Subcutaneous abdominal adipose tissue (tissue), 5 donors: Measurements from ENCODE around the gene HSF4.
"Not testable (repeated sequence)": the region's sequence is repeated elsewhere in the genome, so short reads cannot be mapped to it uniquely, and the experiment has no call there.

ENCODE experiments used
- H3K27ac ChIP-seq: one replicate; pipeline ENCODE4 v1.7.0; 2013; ENCODE audit warnings: low read depth, mild to moderate bottlenecking, inconsistent platforms, low read length, moderate library complexity
- H3K27me3 ChIP-seq, 5 donors: one replicate each; pipeline ENCODE4 v1.7.0; 2013; ENCODE audit warnings: low read length in 5 of 5, inconsistent platforms in 1 of 5; ENCODE audit not compliant: control insufficient read depth in 5 of 5, insufficient read depth in 4 of 5
- H3K36me3 ChIP-seq, 5 donors: one replicate each; pipeline ENCODE4 v1.7.0; 2013; ENCODE audit warnings: low read length in 5 of 5; ENCODE audit not compliant: control insufficient read depth in 5 of 5, insufficient read depth in 5 of 5
- H3K4me1 ChIP-seq, 5 donors: one replicate each; pipeline ENCODE4 v1.7.0; 2013; ENCODE audit warnings: low read length in 5 of 5, mild to moderate bottlenecking in 3 of 5, moderate library complexity in 1 of 5; ENCODE audit not compliant: control insufficient read depth in 5 of 5, insufficient read depth in 5 of 5
- H3K4me3 ChIP-seq, 5 donors: one replicate each; pipeline ENCODE4 v1.7.0; 2013; ENCODE audit warnings: low read length in 5 of 5, low read depth in 1 of 5
- H3K9ac ChIP-seq, 5 donors: one replicate each; pipeline ENCODE4 v1.7.0; 2013; ENCODE audit warnings: low read length in 5 of 5, mild to moderate bottlenecking in 4 of 5, moderate library complexity in 3 of 5
- H3K9me3 ChIP-seq, 5 donors: one replicate each; pipeline ENCODE4 v1.7.0; 2013; ENCODE audit warnings: low read length in 5 of 5; ENCODE audit not compliant: control insufficient read depth in 5 of 5
- donor health status: healthy.
- donor health status: healthy.
- donor health status: healthy.
- donor health status: healthy.
- donor health status: healthy.

HSF4 gene, protein sequence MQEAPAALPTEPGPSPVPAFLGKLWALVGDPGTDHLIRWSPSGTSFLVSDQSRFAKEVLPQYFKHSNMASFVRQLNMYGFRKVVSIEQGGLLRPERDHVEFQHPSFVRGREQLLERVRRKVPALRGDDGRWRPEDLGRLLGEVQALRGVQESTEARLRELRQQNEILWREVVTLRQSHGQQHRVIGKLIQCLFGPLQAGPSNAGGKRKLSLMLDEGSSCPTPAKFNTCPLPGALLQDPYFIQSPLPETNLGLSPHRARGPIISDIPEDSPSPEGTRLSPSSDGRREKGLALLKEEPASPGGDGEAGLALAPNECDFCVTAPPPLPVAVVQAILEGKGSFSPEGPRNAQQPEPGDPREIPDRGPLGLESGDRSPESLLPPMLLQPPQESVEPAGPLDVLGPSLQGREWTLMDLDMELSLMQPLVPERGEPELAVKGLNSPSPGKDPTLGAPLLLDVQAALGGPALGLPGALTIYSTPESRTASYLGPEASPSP

DNA sequence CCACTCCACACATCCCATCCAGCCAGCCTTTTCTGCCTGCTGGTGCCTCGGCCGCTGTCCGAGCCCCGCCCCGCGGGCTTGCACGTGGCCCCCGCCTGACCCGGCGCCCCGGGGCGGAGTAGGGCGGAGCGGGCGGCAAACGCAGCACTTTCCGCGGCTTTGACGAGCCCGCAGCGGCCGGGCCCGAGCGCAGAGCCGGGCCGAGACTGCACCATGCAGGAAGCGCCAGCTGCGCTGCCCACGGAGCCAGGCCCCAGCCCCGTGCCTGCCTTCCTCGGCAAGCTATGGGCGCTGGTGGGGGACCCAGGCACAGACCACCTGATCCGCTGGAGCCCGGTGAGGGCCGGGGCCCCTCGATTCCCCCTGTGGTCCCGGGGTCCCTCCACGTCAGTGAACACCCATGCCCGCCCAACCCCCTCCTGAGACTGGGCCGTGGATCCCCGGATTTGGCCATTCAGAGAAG, at the start of gene HSF4:
TSS of gene HSF4 (plus strand) at position 147 of the 463 bp plus-strand sequence. CDS start at position 214, 67 bp downstream.
- Histone ChIP-seq H3K9ac (peak within 1 kb of the TSS in 3 of 5 donors; percentile 30 to 66 (median 64)), H3K4me1 (peaks cover 0 to 72% (median 59%) of the 10 kb centered on the region in 5 donors), H3K27me3 (peaks cover 0 to 19% (median 5%) of the 10 kb centered on the region in 5 donors), H3K4me3 (peak within 1 kb of the TSS; percentile 47 to 70 (median 61)), H3K36me3 (peaks cover 0 to 10% (median 0%) of the 10 kb centered on the region in 5 donors), H3K27ac (no peak within 1 kb of the TSS), H3K9me3 (no peaks in the 10 kb centered on the region)

DNA sequence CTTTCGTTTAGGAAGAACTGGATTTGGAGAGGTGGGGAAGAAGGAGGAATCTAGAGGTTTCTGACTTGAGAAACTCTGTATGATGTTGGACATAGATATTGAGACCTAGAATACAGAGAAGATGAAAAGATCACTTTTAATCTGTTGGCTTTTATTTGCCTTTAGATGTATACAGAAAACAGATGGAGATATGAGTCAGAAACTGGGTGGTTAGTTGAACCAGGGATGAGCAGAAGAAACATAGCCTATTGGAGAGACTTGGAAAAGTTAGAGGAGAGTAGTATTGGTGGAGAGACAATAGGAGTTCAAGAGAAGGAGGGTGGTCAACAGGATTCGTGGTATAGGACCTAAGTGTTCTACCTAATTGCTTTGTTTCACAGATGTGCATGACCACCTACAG, 49.8 kb upstream of the HSF4 start:
- H3K9me3 ChIP-seq: no peaks in the 10 kb centered on the region
- H3K9ac ChIP-seq: peak overlapping the region in 1 of 5 donors; percentile 16
- H3K4me1 ChIP-seq: peaks cover 0 to 33% (median 19%) of the 10 kb centered on the region in 5 donors
- no peaks in the 10 kb centered on the region for H3K27me3 ChIP-seq
- peaks cover 0 to 11% (median 3%) of the 10 kb centered on the region in 5 donors for H3K36me3 ChIP-seq
- H3K27ac ChIP-seq: no peak overlapping the region
- H3K4me3 ChIP-seq: no peak overlapping the region

DNA sequence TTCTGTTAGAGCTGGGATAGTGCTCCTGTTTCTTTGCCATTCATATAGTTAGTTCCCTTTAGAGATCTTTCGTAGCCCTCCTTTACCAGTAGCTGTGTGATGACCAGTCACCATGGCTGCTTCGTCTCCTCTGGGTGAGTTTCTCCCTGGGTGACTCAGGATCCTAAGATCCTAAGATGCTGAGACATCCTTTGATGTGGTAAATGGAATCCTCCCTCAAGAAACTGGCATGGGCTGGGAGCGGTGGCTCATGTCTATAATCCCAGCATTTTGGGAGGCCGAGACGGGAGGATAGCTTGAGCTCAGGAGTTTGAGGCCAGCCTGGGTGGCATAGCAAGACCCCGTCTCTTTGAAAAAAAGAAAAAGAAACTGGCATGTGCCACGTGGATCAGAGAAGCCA, 48.9 kb upstream of the HSF4 start:
- Histone ChIP-seq H3K36me3 (peaks cover 7 to 19% (median 12%) of the 10 kb centered on the region in 5 donors), H3K27me3 (no peaks in the 10 kb centered on the region), H3K4me3 (no peak overlapping the region), H3K9ac (peak overlapping the region in 1 of 5 donors; percentile 16), H3K9me3 (no peaks in the 10 kb centered on the region), H3K4me1 (peaks cover 0 to 27% (median 12%) of the 10 kb centered on the region in 5 donors), H3K27ac (no peak overlapping the region)

DNA sequence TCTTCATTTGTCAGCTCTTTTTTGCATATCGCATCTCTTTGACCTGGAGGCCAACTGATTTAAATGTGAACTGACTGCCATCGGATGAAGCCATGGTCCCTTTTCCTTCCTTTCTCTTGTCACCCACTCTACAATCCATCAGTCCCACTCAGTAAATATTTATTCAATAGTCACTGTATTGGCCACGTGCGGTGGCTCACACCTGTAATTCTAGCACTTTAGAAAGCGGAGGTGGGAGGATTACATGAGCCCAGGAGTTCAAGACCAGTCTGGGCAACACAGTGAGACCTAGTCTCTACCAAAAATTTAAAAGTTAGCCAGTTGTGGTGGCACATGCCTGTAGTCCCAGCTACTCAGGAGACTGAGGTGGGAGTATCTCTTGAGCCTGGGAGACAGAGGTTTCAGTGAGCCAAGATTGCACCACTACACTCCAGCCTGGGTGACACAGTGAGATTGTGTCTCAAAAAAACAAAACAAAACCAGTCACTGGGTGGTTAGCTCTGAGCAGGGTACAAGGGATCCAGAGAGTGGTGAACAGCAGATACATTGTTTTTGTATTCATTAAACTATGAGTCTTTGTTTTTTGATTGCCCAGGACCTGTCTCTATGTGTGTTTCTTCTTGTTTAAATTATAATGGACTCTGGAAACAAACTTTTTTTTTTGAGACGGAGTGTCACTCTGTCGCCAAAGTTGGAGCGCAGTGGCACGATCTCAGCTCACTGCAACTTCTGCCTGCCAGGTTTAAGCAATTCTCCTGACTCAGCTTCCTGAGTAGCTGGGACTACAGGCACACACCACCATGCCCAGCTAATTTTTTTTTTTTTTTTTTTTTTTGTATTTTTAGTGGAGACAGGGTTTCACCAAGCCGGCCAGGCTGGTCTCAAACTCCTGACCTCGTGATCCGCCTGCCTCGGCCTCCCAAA, 47.9 kb upstream of the HSF4 start:
- peaks cover 7 to 27% (median 15%) of the 10 kb centered on the region in 5 donors for H3K36me3 ChIP-seq
- no peak overlapping the region for H3K4me3 ChIP-seq
- no peaks in the 10 kb centered on the region for H3K9me3 ChIP-seq
- H3K9ac ChIP-seq: no peak overlapping the region
- H3K27me3 ChIP-seq: no peaks in the 10 kb centered on the region
- H3K4me1 ChIP-seq: peaks cover 0 to 17% (median 4%) of the 10 kb centered on the region in 5 donors
- no peak overlapping the region for H3K27ac ChIP-seq

DNA sequence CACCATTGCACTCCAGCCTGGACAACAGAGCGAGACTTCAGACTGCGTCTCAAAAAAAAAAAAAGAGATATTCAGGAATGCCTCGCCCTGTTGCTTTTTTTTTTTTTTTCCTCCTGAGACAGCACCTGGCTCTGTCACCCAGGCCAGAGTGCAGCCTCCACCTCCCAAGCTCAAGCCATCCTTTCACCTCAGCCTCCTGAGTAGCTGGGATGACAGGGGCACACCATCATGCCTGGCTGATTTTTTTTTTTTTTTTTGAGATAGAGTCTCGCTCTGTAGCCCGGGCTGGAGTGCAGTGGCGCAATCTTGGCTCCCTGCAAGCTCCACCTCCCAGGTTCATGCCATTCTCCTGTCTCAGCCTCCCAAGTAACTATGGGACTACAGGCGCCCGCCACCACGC, 46.8 kb upstream of the HSF4 start:
- no peak overlapping the region for H3K4me3 ChIP-seq
- no peaks in the 10 kb centered on the region for H3K9me3 ChIP-seq
- no peak overlapping the region for H3K9ac ChIP-seq
- H3K27me3 ChIP-seq: no peaks in the 10 kb centered on the region
- peaks cover 0 to 11% (median 0%) of the 10 kb centered on the region in 5 donors for H3K4me1 ChIP-seq
- H3K36me3 ChIP-seq: peaks cover 7 to 34% (median 26%) of the 10 kb centered on the region in 5 donors
- H3K27ac ChIP-seq: no peak overlapping the region

DNA sequence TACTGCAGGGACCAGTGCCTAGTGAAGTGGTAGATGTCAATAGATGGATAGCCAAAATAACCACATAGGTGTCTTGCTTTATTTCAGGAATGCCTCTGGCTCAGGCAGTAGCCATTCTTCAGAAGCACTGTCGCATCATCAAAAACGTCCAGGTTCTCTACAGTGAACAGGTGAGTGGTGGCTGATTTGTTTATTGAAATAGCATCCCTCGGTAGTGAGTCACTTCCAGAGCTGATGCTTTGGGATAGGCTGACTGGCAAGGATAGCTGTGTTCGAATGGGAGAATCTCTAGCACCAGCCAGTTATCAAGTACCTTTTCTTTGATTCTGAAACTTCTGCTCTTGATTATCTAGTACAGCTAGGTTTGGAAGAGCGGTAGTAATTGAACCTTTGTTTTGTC, 44.5 kb upstream of the HSF4 start:
- H3K4me1 ChIP-seq: peaks cover 0 to 4% (median 0%) of the 10 kb centered on the region in 5 donors
- H3K27me3 ChIP-seq: no peaks in the 10 kb centered on the region
- no peak overlapping the region for H3K4me3 ChIP-seq
- peaks cover 10 to 49% (median 37%) of the 10 kb centered on the region in 5 donors for H3K36me3 ChIP-seq
- no peaks in the 10 kb centered on the region for H3K9me3 ChIP-seq
- no peak overlapping the region for H3K9ac ChIP-seq
- H3K27ac ChIP-seq: no peak overlapping the region

DNA sequence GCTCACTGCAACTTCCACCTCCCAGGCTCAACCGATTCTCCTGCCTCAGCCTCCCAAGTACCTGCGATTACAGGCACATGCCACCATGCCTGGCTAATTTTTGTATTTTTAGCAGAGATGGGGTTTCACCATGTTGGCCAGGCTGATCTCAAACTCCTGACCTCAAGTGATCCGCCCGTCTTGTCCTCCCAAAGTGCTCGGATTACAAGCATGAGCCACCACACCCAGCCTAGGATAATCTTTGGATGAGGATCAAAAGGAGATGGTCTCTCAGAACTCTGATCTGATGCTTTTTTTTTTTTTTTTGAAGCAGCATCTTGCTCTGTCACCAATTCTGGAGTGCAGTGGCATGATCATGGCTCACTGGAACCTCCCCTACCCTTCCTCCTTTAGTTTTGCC, 41.7 kb upstream of the HSF4 start:
- H3K4me1 ChIP-seq, H3K9ac ChIP-seq, H3K27me3 ChIP-seq, H3K27ac ChIP-seq, H3K9me3 ChIP-seq, H3K4me3 ChIP-seq: not testable (repeated sequence)
- peaks cover 14 to 68% (median 46%) of the 10 kb centered on the region in 5 donors for H3K36me3 ChIP-seq

DNA sequence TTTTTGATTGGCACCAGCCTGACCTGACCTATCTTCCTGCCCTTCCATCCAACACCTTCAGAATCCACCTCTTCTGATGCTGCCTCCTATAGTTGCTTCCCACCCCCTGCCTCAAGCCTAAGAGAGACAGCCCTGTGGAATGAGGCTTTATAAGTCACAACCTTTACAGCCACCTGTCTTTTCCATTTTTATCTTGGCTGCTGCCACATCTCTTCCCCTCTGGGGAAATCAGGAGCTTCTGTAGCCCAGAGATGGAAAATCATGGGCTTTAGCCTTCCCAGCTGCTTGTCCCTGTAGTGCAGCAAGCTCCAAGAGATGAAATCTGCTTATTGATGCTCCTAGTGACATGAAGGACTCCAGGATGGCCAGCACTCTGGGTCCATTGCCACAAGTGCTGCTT, 36.1 kb upstream of the HSF4 start:
- Histone ChIP-seq H3K4me1 (no peaks in the 10 kb centered on the region), H3K9ac (no peak overlapping the region), H3K27me3 (no peaks in the 10 kb centered on the region), H3K4me3 (no peak overlapping the region), H3K36me3 (peaks cover 12 to 75% (median 53%) of the 10 kb centered on the region in 5 donors), H3K9me3 (no peaks in the 10 kb centered on the region), H3K27ac (no peak overlapping the region)

DNA sequence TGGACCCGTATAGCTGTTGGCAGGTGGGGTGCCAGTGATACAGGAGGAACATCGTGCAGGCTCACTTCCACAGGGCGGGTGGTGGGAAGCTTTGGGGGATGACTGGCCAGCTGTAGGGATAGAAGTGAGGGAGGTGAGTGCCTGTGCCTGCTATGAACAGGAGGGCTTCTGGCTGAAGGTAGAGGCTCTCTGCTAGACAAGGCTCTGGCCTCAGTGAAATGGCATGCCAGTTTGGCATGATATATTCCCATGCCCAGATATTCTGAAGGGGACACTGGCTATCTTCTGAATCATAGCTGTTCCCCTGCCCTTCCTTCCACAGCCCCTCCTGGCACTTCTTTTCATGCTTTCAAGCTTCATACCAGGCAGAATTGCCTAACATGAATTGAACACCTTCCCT, 35.7 kb upstream of the HSF4 start:
- no peak overlapping the region for H3K9ac ChIP-seq

More for the DNA sequence above, 35.7 kb upstream of the HSF4 start:
- H3K4me1 ChIP-seq: no peaks in the 10 kb centered on the region
- H3K27ac ChIP-seq: no peak overlapping the region
- no peaks in the 10 kb centered on the region for H3K9me3 ChIP-seq
- H3K27me3 ChIP-seq: no peaks in the 10 kb centered on the region
- H3K4me3 ChIP-seq: no peak overlapping the region
- peaks cover 12 to 72% (median 52%) of the 10 kb centered on the region in 5 donors for H3K36me3 ChIP-seq
